Erythroblast (primary cell): Measurements from ENCODE around the gene CACNB1.
A peak's percentile ranks its signal among the peaks of the same experiment; 100 is the strongest.

ENCODE experiments used
- DNase-seq, 2 experiments: peaks; one replicate each; lab custom pipeline; 2025; lab: John Stamatoyannopoulos, UW
- GATA1 ChIP-seq: IDR thresholded peaks from 2 replicates; pipeline ENCODE4 v1.6.1; 2011; ENCODE audit warnings: low read depth, mild to moderate bottlenecking, control low read depth, low read length, moderate library complexity
- POLR2A ChIP-seq: IDR thresholded peaks from 2 replicates; pipeline ENCODE4 v1.6.1; 2011; ENCODE audit warnings: mild to moderate bottlenecking, low read length

CACNB1 gene

GRCh38 chr17:39200957-39201510, 3.6 kb upstream of the CACNB1 start:
- DNase-seq, result peak; percentile 39 to 57
- TF ChIP-seq POLR2A, result no peak
- TF ChIP-seq GATA1, result no peak

DNA sequence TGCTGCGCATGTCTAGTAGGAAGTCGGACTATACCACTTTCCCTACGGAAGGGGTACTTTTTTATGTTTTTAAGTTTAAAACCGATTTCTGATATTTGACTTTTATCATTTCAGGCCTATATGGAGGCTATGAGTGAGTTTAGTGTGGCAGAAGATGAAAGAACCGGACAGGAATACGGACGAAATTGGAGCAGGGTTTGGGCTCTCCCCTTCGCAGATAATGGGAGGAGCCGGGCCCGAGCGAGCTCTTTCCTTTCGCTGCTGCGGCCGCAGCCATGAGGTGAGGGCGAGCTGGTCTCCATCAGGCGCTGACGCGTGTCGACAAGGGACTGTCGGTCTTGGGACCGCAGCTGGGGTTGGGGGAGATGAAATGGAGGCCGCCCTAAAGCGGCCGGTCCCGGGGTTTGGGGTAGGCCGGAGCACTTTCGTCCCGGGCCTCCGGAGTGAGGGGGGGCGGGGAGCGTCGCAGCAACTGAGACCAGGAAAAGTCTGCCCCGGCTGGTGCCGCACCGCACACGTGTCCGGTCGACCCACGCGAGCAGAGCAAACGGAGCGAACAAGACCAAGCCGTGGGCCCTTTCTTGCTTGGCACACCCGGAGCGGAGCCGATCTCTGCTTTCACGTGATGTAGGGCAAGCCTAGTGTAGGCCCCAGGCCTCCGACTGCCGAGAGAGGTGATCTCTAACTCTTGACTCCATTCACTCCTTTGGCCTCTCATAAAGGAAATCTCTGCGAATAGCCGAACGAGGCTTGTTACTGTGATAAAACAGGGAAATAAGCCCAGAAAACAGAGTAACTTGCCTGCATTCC, 2.8 kb upstream of the CACNB1 start, which contains the start of gene RPL19:
TSS of gene RPL19 (plus strand) at position 214 of the 810 bp plus-strand sequence. CDS start at position 276, 62 bp downstream.
- peak; percentile 79 to 96 for DNase-seq
- TF ChIP-seq POLR2A (peak; percentile 91), GATA1 (no peak)

DNA sequence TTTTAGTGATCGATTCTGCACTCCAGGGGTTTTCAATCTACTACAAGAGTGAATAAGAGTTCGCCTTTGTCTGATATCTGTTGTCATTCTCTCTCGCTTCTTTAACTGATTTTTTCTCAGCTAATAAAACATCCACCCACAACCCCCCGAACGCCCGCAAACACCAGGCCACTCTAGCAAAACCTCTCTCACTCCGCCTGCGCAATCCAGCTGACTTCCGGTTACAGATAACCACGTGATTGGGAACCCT, 2.3 kb upstream of the CACNB1 start:
- TF ChIP-seq POLR2A (no peak), GATA1 (no peak)
- DNase-seq, result peak in 1 of 2 experiments; percentile 96

- peak in 1 of 2 experiments; percentile 16 for DNase-seq
- no peak for TF ChIP-seq POLR2A
- TF ChIP-seq GATA1, result no peak
Observed at GRCh38 chr17:39198186-39198566, 707 bp upstream of the CACNB1 start.

DNA sequence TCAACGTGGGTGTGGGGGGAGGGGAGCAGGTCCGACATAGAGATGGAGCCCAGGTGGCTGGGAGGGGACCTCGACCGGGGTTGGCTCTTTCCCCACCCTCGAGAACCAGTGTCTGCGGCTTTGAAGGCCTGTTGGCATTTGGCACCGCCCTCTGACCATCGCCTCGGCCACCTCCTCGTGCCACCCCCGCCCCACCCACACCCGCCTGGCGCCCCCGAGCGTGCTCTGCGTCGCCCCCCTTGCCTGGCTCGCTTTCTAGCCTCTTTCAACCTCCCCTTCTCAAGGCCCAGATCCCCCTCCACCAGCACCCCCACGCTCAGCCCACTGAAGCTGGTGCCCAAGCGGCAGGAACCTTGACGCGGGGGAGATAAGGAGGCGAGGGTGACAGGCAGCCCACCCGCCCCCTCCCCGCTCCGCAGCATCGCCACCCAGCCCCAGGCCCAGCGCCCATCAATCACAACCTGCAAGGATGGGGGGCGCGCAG, 619 bp downstream of the CACNB1 start:
- DNase-seq, result no peak
- no peak for TF ChIP-seq POLR2A
- TF ChIP-seq GATA1, result no peak

DNA sequence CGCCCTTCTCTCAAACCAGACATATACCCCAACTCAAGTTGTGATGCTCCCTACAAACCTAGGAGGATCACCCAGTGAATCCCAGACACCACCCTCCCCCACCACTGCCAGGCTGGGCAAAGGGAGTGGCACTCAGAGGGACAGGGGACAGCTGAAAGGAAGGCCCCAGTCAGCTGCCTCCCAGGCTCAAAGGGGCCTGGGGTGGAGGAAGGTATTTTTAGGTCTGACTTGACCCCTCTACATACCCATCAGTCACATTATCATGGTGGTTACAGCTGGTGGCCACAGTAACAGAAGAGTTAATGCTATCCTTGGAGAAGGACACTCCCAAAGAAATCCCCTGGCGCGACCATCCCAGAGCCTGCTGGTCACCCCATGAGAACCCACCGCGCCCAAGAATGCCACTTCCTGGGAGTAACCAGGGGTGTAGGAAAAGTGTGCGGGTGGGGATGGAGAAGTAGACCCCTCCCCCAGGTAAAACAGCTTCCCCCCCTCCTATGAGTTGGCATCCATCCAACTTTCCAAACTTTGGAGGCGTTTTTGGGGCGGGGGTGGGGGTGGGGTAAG, 1.1 kb downstream of the CACNB1 start:
- DNase-seq, result no peak
- TF ChIP-seq GATA1 (no peak), POLR2A (no peak)

GRCh38 chr17:39195568-39196160, 1.8 kb downstream of the CACNB1 start:
- no peak for DNase-seq
- TF ChIP-seq POLR2A (no peak), GATA1 (no peak)

DNA sequence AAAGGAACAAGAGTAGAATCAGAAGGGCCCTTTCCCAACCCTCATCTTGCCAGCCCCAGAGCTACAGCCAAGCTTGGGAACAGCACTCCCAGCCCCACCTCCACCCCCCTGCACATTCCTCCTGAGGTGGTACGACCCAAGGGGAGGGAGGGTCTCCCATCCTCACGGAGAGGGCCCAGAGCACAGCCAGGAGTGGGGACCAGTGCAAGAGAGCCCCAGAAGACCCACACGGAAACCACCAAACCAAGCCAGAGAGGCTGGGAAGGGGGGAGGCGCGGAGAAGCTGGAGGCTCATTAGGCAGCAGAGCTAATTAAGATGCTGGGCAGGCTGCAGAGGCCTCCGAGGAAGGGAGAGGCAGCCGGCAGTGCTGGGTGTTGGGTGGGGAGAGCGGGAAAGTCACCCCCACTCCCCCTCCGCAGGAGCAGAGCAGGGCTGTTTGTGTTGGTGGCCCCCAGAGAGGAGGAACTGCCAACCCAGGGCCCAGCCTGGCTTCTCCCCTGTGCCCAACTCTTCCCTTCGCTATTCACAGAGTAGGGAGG, 2.4 kb downstream of the CACNB1 start:
- no peak for DNase-seq
- TF ChIP-seq POLR2A, result no peak
- no peak for TF ChIP-seq GATA1

GRCh38 chr17:39194089-39194984, 3.1 kb downstream of the CACNB1 start:
- peak in 1 of 2 experiments; percentile 15 for DNase-seq
- TF ChIP-seq POLR2A (no peak), GATA1 (no peak)

DNA sequence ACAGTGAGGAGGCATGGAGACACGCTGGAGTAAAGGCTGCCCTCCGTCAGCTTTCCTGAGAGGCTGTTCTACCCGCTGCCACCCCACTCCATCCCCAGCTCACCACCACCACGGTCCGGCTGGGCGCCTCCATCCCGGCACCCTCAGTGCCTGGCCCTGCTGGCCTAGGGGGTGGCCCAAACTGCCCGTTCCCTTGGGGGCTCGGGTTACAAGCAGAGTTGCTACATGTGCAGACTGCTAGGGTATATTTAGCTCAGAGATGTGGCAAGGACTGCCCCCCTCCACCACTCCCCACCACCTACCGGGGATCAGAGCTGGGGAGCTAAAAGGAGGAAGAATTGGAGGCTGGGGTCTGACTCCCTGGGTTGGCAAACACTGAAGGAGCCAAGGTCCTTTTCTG, 4.1 kb downstream of the CACNB1 start:
- no peak for TF ChIP-seq POLR2A
- no peak for TF ChIP-seq GATA1
- DNase-seq, result no peak

GRCh38 chr17:39192901-39193300, 4.6 kb downstream of the CACNB1 start:
- TF ChIP-seq POLR2A (no peak), GATA1 (no peak)
- no peak for DNase-seq

GRCh38 chr17:39191750-39192510, 5.5 kb downstream of the CACNB1 start:
- DNase-seq, result no peak
- TF ChIP-seq GATA1, result no peak
- TF ChIP-seq POLR2A, result no peak
